Measurements from ENCODE around the gene HAPLN2.
A peak's percentile ranks its signal among the peaks of the same experiment; 100 is the strongest.
"Not testable (repeated sequence)": the region's sequence is repeated elsewhere in the genome, so short reads cannot be mapped to it uniquely, and the experiment has no call there.

Gene HAPLN2

DNA sequence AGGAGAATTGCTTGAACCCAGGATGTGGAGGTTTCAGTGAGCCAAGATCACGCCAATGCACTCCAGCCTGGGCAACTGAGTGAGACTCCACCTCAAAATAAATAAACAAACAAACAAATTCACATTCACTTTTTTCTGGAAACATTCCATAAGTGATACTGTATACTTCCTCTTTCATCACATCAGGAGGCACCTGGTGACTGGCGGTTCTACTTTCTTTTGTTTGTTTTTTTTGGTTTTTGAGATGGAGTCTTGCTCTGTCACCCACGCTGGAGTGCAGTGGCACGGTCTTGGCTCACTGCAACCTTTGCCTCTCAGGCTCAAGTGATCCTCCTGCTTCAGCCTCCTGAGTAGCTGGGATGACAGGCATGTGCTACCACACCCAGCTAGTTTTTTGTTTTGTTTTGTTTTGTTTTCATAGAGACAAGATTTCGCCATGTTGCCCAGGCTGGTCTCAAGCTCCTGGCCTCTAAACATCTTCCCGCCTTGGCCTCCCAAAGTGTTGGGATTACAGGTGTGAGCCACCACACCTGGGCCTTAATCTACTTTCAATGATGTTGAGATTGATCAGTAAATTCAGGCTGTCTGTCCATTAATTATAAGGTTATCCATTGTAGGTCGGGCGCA is 10.7 kb downstream of the HAPLN2 start:
- no peak for DNase-seq (ENCODE audit: low spot score)
- Histone ChIP-seq H3K36me3 (ENCODE audit: low read depth) (no peaks in the 10 kb centered on the region), H3K27me3 (ENCODE audit: insufficient read depth, poor library complexity, severe bottlenecking) (peaks cover 43% of the 10 kb centered on the region), H3K4me1 (ENCODE audit: insufficient read depth, poor library complexity, severe bottlenecking) (no peaks in the 10 kb centered on the region), H3K27ac (ENCODE audit: poor library complexity, severe bottlenecking) (no peak overlapping the region), H3K9me3 (ENCODE audit: severe bottlenecking) (no peaks in the 10 kb centered on the region), H3K4me3 (ENCODE audit: severe bottlenecking) (no peak overlapping the region)
- no peak for ATAC-seq (ENCODE audit: low read depth)
- TF ChIP-seq, protein P1, sequence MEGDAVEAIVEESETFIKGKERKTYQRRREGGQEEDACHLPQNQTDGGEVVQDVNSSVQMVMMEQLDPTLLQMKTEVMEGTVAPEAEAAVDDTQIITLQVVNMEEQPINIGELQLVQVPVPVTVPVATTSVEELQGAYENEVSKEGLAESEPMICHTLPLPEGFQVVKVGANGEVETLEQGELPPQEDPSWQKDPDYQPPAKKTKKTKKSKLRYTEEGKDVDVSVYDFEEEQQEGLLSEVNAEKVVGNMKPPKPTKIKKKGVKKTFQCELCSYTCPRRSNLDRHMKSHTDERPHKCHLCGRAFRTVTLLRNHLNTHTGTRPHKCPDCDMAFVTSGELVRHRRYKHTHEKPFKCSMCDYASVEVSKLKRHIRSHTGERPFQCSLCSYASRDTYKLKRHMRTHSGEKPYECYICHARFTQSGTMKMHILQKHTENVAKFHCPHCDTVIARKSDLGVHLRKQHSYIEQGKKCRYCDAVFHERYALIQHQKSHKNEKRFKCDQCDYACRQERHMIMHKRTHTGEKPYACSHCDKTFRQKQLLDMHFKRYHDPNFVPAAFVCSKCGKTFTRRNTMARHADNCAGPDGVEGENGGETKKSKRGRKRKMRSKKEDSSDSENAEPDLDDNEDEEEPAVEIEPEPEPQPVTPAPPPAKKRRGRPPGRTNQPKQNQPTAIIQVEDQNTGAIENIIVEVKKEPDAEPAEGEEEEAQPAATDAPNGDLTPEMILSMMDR (IDR thresholded peaks at IDR 0.05; ENCODE audit: poor library complexity, severe bottlenecking) = no peak

DNA sequence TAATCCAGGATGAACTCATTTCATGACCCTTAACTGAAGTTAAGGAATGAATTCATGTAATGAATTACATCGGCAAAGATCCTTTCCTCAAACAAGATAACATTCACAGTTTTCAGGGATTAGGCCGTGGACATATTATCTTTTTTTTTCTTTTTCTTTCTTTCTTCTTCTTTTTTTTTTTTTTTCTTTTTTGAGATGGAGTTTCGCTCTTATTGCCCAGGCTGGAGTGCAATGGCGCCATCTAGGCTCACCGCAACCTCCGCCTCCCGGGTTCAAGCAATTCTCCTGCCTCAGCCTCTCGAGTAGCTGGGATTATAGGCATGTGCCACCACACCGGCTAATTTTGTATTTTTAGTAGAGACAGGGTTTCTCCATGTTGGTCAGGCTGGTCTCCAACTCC is 11.9 kb downstream of the HAPLN2 start:
- H3K27me3 ChIP-seq (ENCODE audit: insufficient read depth, poor library complexity, severe bottlenecking) = peaks cover 37% of the 10 kb centered on the region
- ATAC-seq (ENCODE audit: low read depth); H3K4me1 ChIP-seq (ENCODE audit: insufficient read depth, poor library complexity, severe bottlenecking): not testable (repeated sequence)

DNA sequence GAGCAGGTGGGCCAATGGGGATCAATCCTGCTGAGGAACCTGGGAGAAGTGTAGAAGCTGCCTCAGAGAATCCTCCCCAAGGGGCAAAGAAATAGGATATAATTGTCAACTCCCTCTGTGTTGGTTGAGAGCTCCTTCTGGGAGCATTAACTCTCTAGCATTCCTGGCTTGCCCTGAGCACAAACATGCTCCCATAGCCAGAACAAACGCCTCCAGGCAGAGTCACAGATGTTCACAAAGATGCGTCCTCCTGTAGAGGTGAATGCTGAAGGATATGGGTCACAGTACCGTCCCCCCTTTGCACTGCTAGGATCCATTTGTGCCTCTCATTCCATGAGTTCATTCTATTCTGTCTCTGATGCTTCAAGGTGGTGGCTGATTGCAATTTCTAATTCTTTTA is 13.1 kb downstream of the HAPLN2 start:
- DNase-seq (ENCODE audit: low spot score) = no peak
- H3K36me3 ChIP-seq (ENCODE audit: low read depth) = no peaks in the 10 kb centered on the region
- TF ChIP-seq, protein P1 (IDR thresholded peaks at IDR 0.05; ENCODE audit: poor library complexity, severe bottlenecking) = no peak

More for the DNA sequence above, 11.9 kb downstream of the HAPLN2 start:
- not testable (repeated sequence) for H3K9me3 ChIP-seq (ENCODE audit: severe bottlenecking); H3K4me3 ChIP-seq (ENCODE audit: severe bottlenecking); DNase-seq (ENCODE audit: low spot score); H3K27ac ChIP-seq (ENCODE audit: poor library complexity, severe bottlenecking); H3K36me3 ChIP-seq (ENCODE audit: low read depth)
- TF ChIP-seq, protein P1 (IDR thresholded peaks at IDR 0.05; ENCODE audit: poor library complexity, severe bottlenecking) = peak; percentile 7

GRCh38 chr1:156638189-156638985 is 19.2 kb downstream of the HAPLN2 start:
- Histone ChIP-seq H3K27ac (ENCODE audit: poor library complexity, severe bottlenecking) (no peak overlapping the region), H3K9me3 (ENCODE audit: severe bottlenecking) (no peaks in the 10 kb centered on the region), H3K36me3 (ENCODE audit: low read depth) (no peaks in the 10 kb centered on the region), H3K4me3 (ENCODE audit: severe bottlenecking) (no peak overlapping the region), H3K27me3 (ENCODE audit: insufficient read depth, poor library complexity, severe bottlenecking) (peaks cover 76% of the 10 kb centered on the region), H3K4me1 (ENCODE audit: insufficient read depth, poor library complexity, severe bottlenecking) (no peaks in the 10 kb centered on the region)
- ATAC-seq (ENCODE audit: low read depth) (no peak), DNase-seq (ENCODE audit: low spot score) (no peak)
- TF ChIP-seq, protein P1 (IDR thresholded peaks at IDR 0.05; ENCODE audit: poor library complexity, severe bottlenecking) = no peak

More for the DNA sequence above, 13.1 kb downstream of the HAPLN2 start:
- no peaks in the 10 kb centered on the region for H3K4me1 ChIP-seq (ENCODE audit: insufficient read depth, poor library complexity, severe bottlenecking)
- H3K27me3 ChIP-seq (ENCODE audit: insufficient read depth, poor library complexity, severe bottlenecking) = peaks cover 37% of the 10 kb centered on the region
- no peak; the same call in 2 of the 3 replicates for ATAC-seq (ENCODE audit: low read depth)
- H3K27ac ChIP-seq (ENCODE audit: poor library complexity, severe bottlenecking) = no peak overlapping the region
- no peak overlapping the region for H3K4me3 ChIP-seq (ENCODE audit: severe bottlenecking)
- no peaks in the 10 kb centered on the region for H3K9me3 ChIP-seq (ENCODE audit: severe bottlenecking)
